K562 treated with DMSO at 1 percent for 48 hours (cell line): ENCODE data around the gene KCNH3. TPM values are rescaled to one million over a fixed set of nuclear protein-coding genes. Genes with fewer than 3 reads are reported as not detected.

Source experiments
- total RNA-seq: library from RNA; unstranded; fragments of 300-600 nt; gene quantifications from 2 replicates; pipeline ENCODE4 v1.2.3, GENCODE V29; 2022; ENCODE audit warnings: low replicate concordance; ENCODE audit errors: extremely low read depth

KCNH3 gene, protein sequence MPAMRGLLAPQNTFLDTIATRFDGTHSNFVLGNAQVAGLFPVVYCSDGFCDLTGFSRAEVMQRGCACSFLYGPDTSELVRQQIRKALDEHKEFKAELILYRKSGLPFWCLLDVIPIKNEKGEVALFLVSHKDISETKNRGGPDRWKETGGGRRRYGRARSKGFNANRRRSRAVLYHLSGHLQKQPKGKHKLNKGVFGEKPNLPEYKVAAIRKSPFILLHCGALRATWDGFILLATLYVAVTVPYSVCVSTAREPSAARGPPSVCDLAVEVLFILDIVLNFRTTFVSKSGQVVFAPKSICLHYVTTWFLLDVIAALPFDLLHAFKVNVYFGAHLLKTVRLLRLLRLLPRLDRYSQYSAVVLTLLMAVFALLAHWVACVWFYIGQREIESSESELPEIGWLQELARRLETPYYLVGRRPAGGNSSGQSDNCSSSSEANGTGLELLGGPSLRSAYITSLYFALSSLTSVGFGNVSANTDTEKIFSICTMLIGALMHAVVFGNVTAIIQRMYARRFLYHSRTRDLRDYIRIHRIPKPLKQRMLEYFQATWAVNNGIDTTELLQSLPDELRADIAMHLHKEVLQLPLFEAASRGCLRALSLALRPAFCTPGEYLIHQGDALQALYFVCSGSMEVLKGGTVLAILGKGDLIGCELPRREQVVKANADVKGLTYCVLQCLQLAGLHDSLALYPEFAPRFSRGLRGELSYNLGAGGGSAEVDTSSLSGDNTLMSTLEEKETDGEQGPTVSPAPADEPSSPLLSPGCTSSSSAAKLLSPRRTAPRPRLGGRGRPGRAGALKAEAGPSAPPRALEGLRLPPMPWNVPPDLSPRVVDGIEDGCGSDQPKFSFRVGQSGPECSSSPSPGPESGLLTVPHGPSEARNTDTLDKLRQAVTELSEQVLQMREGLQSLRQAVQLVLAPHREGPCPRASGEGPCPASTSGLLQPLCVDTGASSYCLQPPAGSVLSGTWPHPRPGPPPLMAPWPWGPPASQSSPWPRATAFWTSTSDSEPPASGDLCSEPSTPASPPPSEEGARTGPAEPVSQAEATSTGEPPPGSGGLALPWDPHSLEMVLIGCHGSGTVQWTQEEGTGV
- total RNA-seq, result not detected in 2 replicates

DNA sequence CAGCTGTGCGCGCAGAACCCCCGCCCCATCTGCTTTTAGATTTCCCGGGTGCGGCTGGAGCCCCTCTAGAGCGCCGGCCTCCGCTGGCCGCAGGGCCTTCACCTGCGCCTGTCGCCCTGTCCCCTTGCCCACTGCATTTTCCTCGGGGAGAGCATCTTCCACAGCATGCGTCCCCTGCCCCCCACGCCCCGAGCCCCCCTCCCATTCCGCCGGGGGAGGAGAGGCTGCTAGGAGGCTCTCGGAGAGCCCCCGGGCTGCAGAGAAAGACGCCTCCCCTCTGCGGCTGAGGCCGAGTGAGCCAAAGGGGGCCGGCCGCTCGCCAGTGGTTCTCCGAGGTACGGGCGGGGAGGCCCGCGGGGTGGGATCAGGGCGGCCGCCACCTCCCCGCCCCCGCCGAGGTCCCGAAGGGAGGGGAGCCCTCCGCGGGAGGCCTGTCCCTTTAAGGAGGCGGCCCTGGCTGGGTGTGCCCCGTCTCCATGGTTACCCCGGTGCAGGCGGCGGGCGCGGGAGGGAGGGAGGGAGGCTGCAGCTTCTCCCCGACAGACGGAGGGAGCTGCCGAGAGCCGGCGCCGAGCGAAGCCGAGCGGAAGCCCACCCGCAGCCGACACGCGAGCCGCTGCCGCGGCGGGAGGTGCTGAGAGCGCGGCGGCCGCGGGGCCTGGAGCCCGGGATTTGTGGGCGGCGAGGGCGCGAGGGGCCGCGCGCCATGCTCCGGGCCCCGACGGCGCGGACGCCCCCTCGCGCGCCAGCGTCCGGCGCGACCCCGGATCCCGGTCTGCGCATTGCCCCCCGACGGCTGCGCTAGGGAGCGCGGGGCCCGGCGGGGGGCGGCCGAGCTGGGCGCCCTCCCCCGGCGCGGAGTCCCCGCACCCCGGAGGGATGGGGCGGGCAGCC is at the start of gene KCNH3:
KCNH3 (plus strand) TSS at position 521 of the 894 bp plus-strand sequence. CDS start 387 bp downstream, outside the sequence.

DNA sequence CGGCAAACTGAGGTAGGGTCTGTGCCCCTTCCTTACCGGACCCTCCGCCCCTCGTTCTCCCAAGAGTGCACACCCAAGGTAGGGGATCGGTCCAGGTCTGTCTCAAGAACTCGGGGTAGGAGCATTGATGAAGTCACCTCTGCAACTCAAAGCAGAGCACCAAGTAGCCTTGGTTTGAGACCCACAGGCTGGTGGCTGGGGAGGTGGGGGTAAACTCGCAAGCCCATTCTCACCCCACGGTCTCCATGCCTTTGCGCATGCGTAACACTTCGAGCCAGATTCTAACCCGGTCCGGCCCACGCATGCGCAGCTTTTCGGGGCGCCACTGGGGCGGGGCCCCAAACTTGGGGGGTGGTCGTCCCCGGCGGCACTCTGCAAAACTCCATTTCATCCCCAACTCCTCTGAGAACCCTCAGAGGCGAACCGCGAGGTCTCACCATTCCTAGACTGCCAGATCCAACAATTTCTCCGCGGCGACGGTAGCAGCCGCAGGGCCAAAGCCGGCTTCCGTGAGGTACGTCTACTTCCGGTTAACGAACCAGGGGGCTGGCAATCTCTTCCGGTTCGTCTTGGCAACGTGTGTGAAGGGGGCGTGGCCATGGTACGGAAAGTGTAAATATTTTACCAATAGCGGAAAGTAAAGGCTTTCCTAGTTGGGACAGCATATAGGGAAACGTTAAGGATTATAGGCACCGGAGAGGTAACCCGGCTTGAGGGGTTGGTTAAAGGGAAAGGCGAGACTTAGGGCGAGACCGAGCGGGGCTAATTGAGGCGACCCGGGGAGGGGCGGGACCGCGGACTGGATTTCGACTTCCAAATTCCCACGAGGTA is 29.0 kb downstream of the KCNH3 start, which contains the start of gene MCRS1:
MCRS1 (minus strand) TSS at position 532 of the 831 bp plus-strand sequence. CDS start 1,411 bp downstream, outside the sequence.

DNA sequence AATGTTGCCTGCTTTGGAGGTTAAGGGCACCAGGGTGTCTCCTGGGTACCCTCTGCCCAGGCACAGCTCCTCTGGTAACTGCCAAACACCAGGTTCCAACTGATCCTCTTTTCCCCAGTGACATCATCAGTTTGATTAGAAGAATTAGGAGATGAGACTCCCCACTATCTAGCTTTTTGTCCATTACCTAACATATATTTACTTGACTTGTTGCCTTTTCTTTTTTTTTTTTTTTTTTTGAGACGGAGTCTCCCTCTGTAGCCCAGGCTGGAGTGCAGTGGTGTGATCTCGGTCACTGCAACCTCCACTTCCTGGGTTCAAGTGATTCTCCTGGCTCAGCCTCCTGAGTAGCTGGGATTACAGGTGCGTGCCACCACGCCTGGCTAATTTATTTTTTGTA is 66.7 kb downstream of the KCNH3 start, which contains the start of gene FAM186B:
FAM186B (minus strand) TSS at position 101 of the 400 bp plus-strand sequence. CDS start 162 bp downstream, outside the sequence.

Other genes starting within 250 kb of the KCNH3 start
- gene PRPH, start 243.9 kb upstream of the KCNH3 start, total RNA-seq, result not detected in 2 replicates
- gene TROAP, start 215.8 kb upstream of the KCNH3 start, total RNA-seq, result not detected in 2 replicates
- gene C1QL4, start 201.8 kb upstream of the KCNH3 start, total RNA-seq, result not detected in 2 replicates
- not detected in 2 replicates for gene DNAJC22, start 192.1 kb upstream of the KCNH3 start, total RNA-seq
- gene SPATS2, start 171.6 kb upstream of the KCNH3 start, total RNA-seq, result not detected in 2 replicates
- not detected in 2 replicates for gene MCRS1, start 29.1 kb downstream of the KCNH3 start, total RNA-seq
- not detected in 2 replicates for gene FAM186B, start 66.6 kb downstream of the KCNH3 start, total RNA-seq
- gene PRPF40B, start 84.5 kb downstream of the KCNH3 start, total RNA-seq, result not detected in 2 replicates
- gene FMNL3, start 168.4 kb downstream of the KCNH3 start, total RNA-seq, result not detected in 2 replicates
- gene TMBIM6, start 202.5 kb downstream of the KCNH3 start, total RNA-seq, result 294 TPM in 1 of 2 replicates, not detected in the other